OCI-LY7 (cell line): Measurements from ENCODE around the gene PKP1.

Experiments used
- CTCF ChIP-seq: fragments of 200-600 bp; sonication (generic); conservative IDR thresholded peaks from 2 replicates; pipeline ENCODE4 v1.5.1; 2014; ENCODE audit warnings: mild to moderate bottlenecking, antibody characterized with exemption, low read length, moderate library complexity, mixed read lengths
- EZH2phosphoT487 ChIP-seq: fragments of 200-600 bp; sonication (generic); IDR thresholded peaks from 2 replicates; pipeline ENCODE4 v1.6.1; 2018; ENCODE audit warnings: low read depth, borderline replicate concordance, mild to moderate bottlenecking, mixed run types, antibody characterized with exemption, low read length, moderate library complexity, mixed read lengths

- TF ChIP-seq CTCF (no peak), EZH2phosphoT487 (no peak)
Observed at GRCh38 chr1:201332616-201333335, 49.5 kb downstream of the PKP1 start.
